CD4-positive, alpha-beta T cell treated with Interleukin-15 for 1 hour (primary cell): Measurements from ENCODE around the gene PRR12.

Experiments
- DNase-seq: peaks from one replicate; pipeline ENCODE4 v3.0.0-alpha.2; 2020

Gene PRR12

GRCh38 chr19:49590971-49591730 lies at the start of gene PRR12:
Gene PRR12, plus strand, starts transcription at chr19:49591182. Its CDS starts 473 bp downstream, at chr19:49591655.
- peak; percentile 78 for DNase-seq

GRCh38 chr19:49541914-49542313 lies 49.1 kb upstream of the PRR12 start:
- no peak for DNase-seq

- DNase-seq = no peak
Measured at GRCh38 chr19:49542446-49542845, 48.5 kb upstream of the PRR12 start.

- DNase-seq = no peak
Measured at GRCh38 chr19:49543032-49543431, 48.0 kb upstream of the PRR12 start.

- no peak for DNase-seq
Measured at GRCh38 chr19:49544154-49544553, 46.8 kb upstream of the PRR12 start.

GRCh38 chr19:49546825-49547565 lies 44.0 kb upstream of the PRR12 start:
- peak; percentile 60 for DNase-seq

- no peak for DNase-seq
Measured at GRCh38 chr19:49549045-49549444, 41.9 kb upstream of the PRR12 start.

- DNase-seq = no peak
Measured at GRCh38 chr19:49551531-49551930, 39.5 kb upstream of the PRR12 start.

- no peak for DNase-seq
Measured at GRCh38 chr19:49552749-49553148, 38.2 kb upstream of the PRR12 start.

- no peak for DNase-seq
Measured at GRCh38 chr19:49553451-49554271, 37.3 kb upstream of the PRR12 start.

GRCh38 chr19:49554701-49555181 lies 36.2 kb upstream of the PRR12 start:
- peak; percentile 57 for DNase-seq

GRCh38 chr19:49555600-49556411 lies 35.2 kb upstream of the PRR12 start:
- peak; percentile 84 for DNase-seq

GRCh38 chr19:49556412-49557398 lies 34.3 kb upstream of the PRR12 start:
- no peak for DNase-seq

- DNase-seq = no peak
Measured at GRCh38 chr19:49557641-49558325, 33.2 kb upstream of the PRR12 start.

GRCh38 chr19:49558591-49558990 lies 32.4 kb upstream of the PRR12 start:
- DNase-seq = no peak

GRCh38 chr19:49559443-49559842 lies 31.5 kb upstream of the PRR12 start:
- no peak for DNase-seq

- DNase-seq = no peak
Measured at GRCh38 chr19:49559928-49560327, 31.1 kb upstream of the PRR12 start.

- DNase-seq = no peak
Measured at GRCh38 chr19:49560358-49560900, 30.6 kb upstream of the PRR12 start.

- DNase-seq = peak; percentile 23
Measured at GRCh38 chr19:49564616-49565045, 26.4 kb upstream of the PRR12 start.

GRCh38 chr19:49565261-49565660 lies 25.7 kb upstream of the PRR12 start:
- no peak for DNase-seq
